ENCODE data around the gene TULP4. TPM values are rescaled to one million over a fixed set of nuclear protein-coding genes. Genes with fewer than 3 reads are reported as not detected.

Gene TULP4
- total and polyA plus RNA-seq, 2 of the 8 experiments (the other 6 are each of a cell fraction or from before 2014, with no cell fraction given) = 7.7 to 51.6 TPM

GRCh38 chr6:158304254-158304653, 8.0 kb upstream of the TULP4 start:
- Histone ChIP-seq H3K4me1 (replicated peaks in 1 of 4; ENCODE audit: control insufficient read depth in 3 of 4, insufficient read depth in 4 of 4, low read length in 3 of 4) (no peaks in the 10 kb centered on the region), H2BK120ac (replicated peaks; ENCODE audit: low read depth, low read length) (no peak overlapping the region), H3K79me2 (ENCODE audit: control insufficient read depth in 1 of 2, insufficient read depth in 2 of 2, low read length in 2 of 2) (0 out of 4 replicates have a peak, but pooled peaks cover 0 to 2% of the 10 kb centered on the region in 2 experiments), H3K23ac (ENCODE audit: insufficient read length) (no peak overlapping the region), H3K14ac (ENCODE audit: insufficient read length) (no peak overlapping the region), H2BK15ac (ENCODE audit: low read length) (no peak overlapping the region), H3K9ac (replicated peaks in 1 of 4; ENCODE audit: extremely low read depth in 1 of 4, low read depth in 3 of 4, low read length in 3 of 4) (no peak overlapping the region), H3K4ac (replicated peaks; ENCODE audit: insufficient read length, low read depth, low read length) (no peak overlapping the region), H3K56ac (replicated peaks; ENCODE audit: insufficient read length, low read depth, low read length) (no peak overlapping the region), H2AK5ac (ENCODE audit: low read depth, low read length) (no peak overlapping the region), H3K36me3 (ENCODE audit: control insufficient read depth in 2 of 4, insufficient read depth in 4 of 4, low read length in 3 of 4) (no peaks in the 10 kb centered on the region; a peak in 2 of 8 replicates), H2BK5ac (ENCODE audit: low read depth, low read length) (no peak overlapping the region), H4K91ac (replicated peaks; ENCODE audit: insufficient read length, low read length) (no peak overlapping the region), H4K5ac (ENCODE audit: insufficient read length, low read depth, low read length) (no peak overlapping the region), H3K4me2 (ENCODE audit: insufficient read depth in 1 of 2, low read depth in 2 of 2, low read length in 2 of 2) (no peak overlapping the region), H3K27me3 (replicated peaks in 1 of 4; ENCODE audit: control insufficient read depth in 3 of 4, extremely low read depth in 1 of 4, insufficient read depth in 3 of 4, low read length in 3 of 4) (no peaks in the 10 kb centered on the region), H4K8ac (ENCODE audit: extremely low read depth, insufficient read depth, low read length) (no peak overlapping the region), H2BK20ac (ENCODE audit: low read length) (no peak overlapping the region), H3K27ac (ENCODE audit: low read depth, low read length) (no peak overlapping the region), H2AFZ (ENCODE audit: low read length) (no peak overlapping the region), H3K23me2 (ENCODE audit: low read depth, low read length) (no peaks in the 10 kb centered on the region; the same call in 1 of the 2 replicates), H3K9me3 (ENCODE audit: insufficient read depth in 2 of 2, low read depth in 1 of 2, low read length in 1 of 2) (peaks cover under 1 to 4% of the 10 kb centered on the region in 2 experiments; a peak in 1 of 4 replicates), H3K79me1 (ENCODE audit: low read depth, low read length) (no peaks in the 10 kb centered on the region), H3K4me3 (ENCODE audit: extremely low read depth in 1 of 4, insufficient read depth in 2 of 4, low read depth in 3 of 4, low read length in 4 of 4) (no peak overlapping the region), H2BK12ac (ENCODE audit: low read depth, low read length) (no peak overlapping the region), H4K20me1 (replicated peaks in 1 of 2; ENCODE audit: control insufficient read depth in 1 of 2, insufficient read depth in 2 of 2, low read length in 2 of 2) (no peaks in the 10 kb centered on the region), H3K18ac (ENCODE audit: extremely low read depth, low read length) (no peak overlapping the region)
- TF ChIP-seq MAFK (IDR thresholded peaks at IDR 0.05; ENCODE audit: low read depth, low read length) = no peak
- TF ChIP-seq USF2 (IDR thresholded peaks at IDR 0.05; ENCODE audit: low read length) = no peak
- no peak for TF ChIP-seq GABPA (IDR thresholded peaks at IDR 0.05; ENCODE audit: borderline replicate concordance, insufficient read depth, low read length)
- no peak for TF ChIP-seq SIX5 (IDR thresholded peaks at IDR 0.05; ENCODE audit: low read depth, low read length)
- TF ChIP-seq EZH2 (IDR thresholded peaks at IDR 0.05; ENCODE audit: low read depth, low read length, severe bottlenecking) = no peak
- no peak for TF ChIP-seq SRF (IDR thresholded peaks at IDR 0.05; ENCODE audit: low read depth, low read length)
- no peak for TF ChIP-seq CTBP2 (IDR thresholded peaks at IDR 0.05; ENCODE audit: borderline replicate concordance, insufficient read depth, insufficient read length, low read length)
- no peak for TF ChIP-seq JUND (IDR thresholded peaks at IDR 0.05; ENCODE audit: low read length)
- ChIA-PET CTCF (ENCODE audit: partially characterized antibody) (no interaction called here), POLR2A (ENCODE audit: partially characterized antibody) (no interaction called here)
- no peak for FAIRE-seq
- no peak for DNase-seq (ENCODE audit: low read depth in 1 of 2, low spot score in 2 of 2)
